ENCODE data around the gene TAF1L.
"Not testable (repeated sequence)": the region's sequence is repeated elsewhere in the genome, so short reads cannot be mapped to it uniquely, and the experiment has no call there.

The TAF1L gene

GRCh38 chr9:32627394-32627954 lies 8.0 kb downstream of the TAF1L start:
- H4K20me1 ChIP-seq = no peaks in the 10 kb centered on the region
- no peaks in the 10 kb centered on the region for H3K27me3 ChIP-seq
- no peak overlapping the region for H3K4me3 ChIP-seq
- H3K27ac ChIP-seq = no peak overlapping the region
- H3K4me2 ChIP-seq = no peak overlapping the region
- H3K36me3 ChIP-seq = no peaks in the 10 kb centered on the region
- no peaks in the 10 kb centered on the region for H3K4me1 ChIP-seq
- H3K9ac ChIP-seq = no peak overlapping the region
- no peak for TF ChIP-seq Cebpa-rat (IDR thresholded peaks at IDR 0.05)
- no peaks in the 10 kb centered on the region for H3K9me3 ChIP-seq

GRCh38 chr9:32625320-32625719 lies 10.1 kb downstream of the TAF1L start:
- Histone ChIP-seq H3K27ac (no peak overlapping the region), H3K36me3 (no peaks in the 10 kb centered on the region), H4K20me1 (no peaks in the 10 kb centered on the region), H3K4me3 (no peak overlapping the region), H3K27me3 (no peaks in the 10 kb centered on the region), H3K9ac (no peak overlapping the region), H3K4me1 (no peaks in the 10 kb centered on the region), H3K9me3 (no peaks in the 10 kb centered on the region), H3K4me2 (no peak overlapping the region)
- no peak for TF ChIP-seq Cebpa-rat (IDR thresholded peaks at IDR 0.05)

- no peak overlapping the region for H3K27ac ChIP-seq
- TF ChIP-seq Cebpa-rat (IDR thresholded peaks at IDR 0.05) = no peak
- no peak overlapping the region for H3K4me3 ChIP-seq
- H3K4me1 ChIP-seq = no peaks in the 10 kb centered on the region
- no peaks in the 10 kb centered on the region for H3K27me3 ChIP-seq
- H3K9ac ChIP-seq = no peak overlapping the region
- H3K4me2 ChIP-seq = no peak overlapping the region
- no peaks in the 10 kb centered on the region for H3K9me3 ChIP-seq
- H3K36me3 ChIP-seq = no peaks in the 10 kb centered on the region
- no peaks in the 10 kb centered on the region for H4K20me1 ChIP-seq
These were observed 12.5 kb downstream of the TAF1L start for GRCh38 chr9:32622948-32623347.

- Histone ChIP-seq H3K36me3 (no peaks in the 10 kb centered on the region), H3K27me3 (no peaks in the 10 kb centered on the region), H3K9me3 (no peaks in the 10 kb centered on the region), H4K20me1 (no peaks in the 10 kb centered on the region), H3K9ac (no peak overlapping the region), H3K27ac (no peak overlapping the region), H3K4me2 (no peak overlapping the region), H3K4me1 (no peaks in the 10 kb centered on the region), H3K4me3 (no peak overlapping the region)
- TF ChIP-seq Cebpa-rat (IDR thresholded peaks at IDR 0.05) = no peak
These were observed 17.2 kb downstream of the TAF1L start for GRCh38 chr9:32618261-32618660.

- Histone ChIP-seq H3K4me1 (no peaks in the 10 kb centered on the region), H3K4me2 (no peak overlapping the region), H3K27me3 (no peaks in the 10 kb centered on the region), H3K36me3 (no peaks in the 10 kb centered on the region), H3K4me3 (no peak overlapping the region), H3K9ac (no peak overlapping the region), H3K9me3 (peaks cover 14% of the 10 kb centered on the region), H3K27ac (no peak overlapping the region), H4K20me1 (no peaks in the 10 kb centered on the region)
- no peak for TF ChIP-seq Cebpa-rat (IDR thresholded peaks at IDR 0.05)
These were observed 28.7 kb downstream of the TAF1L start for GRCh38 chr9:32606811-32607210.

- Histone ChIP-seq H3K27ac (no peak overlapping the region), H3K36me3 (no peaks in the 10 kb centered on the region), H3K27me3 (no peaks in the 10 kb centered on the region), H4K20me1 (no peaks in the 10 kb centered on the region), H3K4me2 (no peak overlapping the region), H3K9me3 (peaks cover 14% of the 10 kb centered on the region), H3K9ac (no peak overlapping the region), H3K4me3 (no peak overlapping the region), H3K4me1 (peaks cover 10% of the 10 kb centered on the region)
- TF ChIP-seq Cebpa-rat (IDR thresholded peaks at IDR 0.05) = no peak
These were observed 31.3 kb downstream of the TAF1L start for GRCh38 chr9:32603914-32604852.

GRCh38 chr9:32599021-32599420 lies 36.4 kb downstream of the TAF1L start:
- Histone ChIP-seq H3K4me1 (peaks cover 15% of the 10 kb centered on the region), H3K4me2 (peak overlapping the region; percentile 4; the same call in 1 of the 2 replicates)
- not testable (repeated sequence) for H3K9me3 ChIP-seq, H3K4me3 ChIP-seq, H3K27ac ChIP-seq, H4K20me1 ChIP-seq, H3K27me3 ChIP-seq, H3K36me3 ChIP-seq, H3K9ac ChIP-seq

- TF ChIP-seq Cebpa-rat (IDR thresholded peaks at IDR 0.05) = no peak
- no peaks in the 10 kb centered on the region for H3K36me3 ChIP-seq
- H3K27me3 ChIP-seq = no peaks in the 10 kb centered on the region
- H3K27ac ChIP-seq = no peak overlapping the region
- H3K9me3 ChIP-seq = 0 out of 2 replicates have a peak, but pooled peaks cover 3% of the 10 kb centered on the region
- no peak overlapping the region for H3K4me2 ChIP-seq
- no peaks in the 10 kb centered on the region for H4K20me1 ChIP-seq
- peaks cover 15% of the 10 kb centered on the region for H3K4me1 ChIP-seq
- H3K9ac ChIP-seq = no peak overlapping the region
- no peak overlapping the region for H3K4me3 ChIP-seq
These were observed 38.5 kb downstream of the TAF1L start for GRCh38 chr9:32596936-32597335.

GRCh38 chr9:32596096-32596865 lies 39.2 kb downstream of the TAF1L start:
- Histone ChIP-seq H3K9ac (no peak overlapping the region), H3K4me2 (no peak overlapping the region), H3K4me1 (peaks cover 15% of the 10 kb centered on the region), H3K4me3 (no peak overlapping the region), H3K36me3 (no peaks in the 10 kb centered on the region), H3K27me3 (no peaks in the 10 kb centered on the region), H3K27ac (no peak overlapping the region), H4K20me1 (no peaks in the 10 kb centered on the region), H3K9me3 (0 out of 2 replicates have a peak, but pooled peaks cover 3% of the 10 kb centered on the region)
- no peak for TF ChIP-seq Cebpa-rat (IDR thresholded peaks at IDR 0.05)

- H4K20me1 ChIP-seq = no peaks in the 10 kb centered on the region
- no peaks in the 10 kb centered on the region for H3K9me3 ChIP-seq
- H3K9ac ChIP-seq = no peak overlapping the region
- no peak overlapping the region for H3K4me2 ChIP-seq
- no peaks in the 10 kb centered on the region for H3K4me1 ChIP-seq
- H3K4me3 ChIP-seq = no peak overlapping the region
- H3K27me3 ChIP-seq = no peaks in the 10 kb centered on the region
- no peak for TF ChIP-seq Cebpa-rat (IDR thresholded peaks at IDR 0.05)
- H3K36me3 ChIP-seq = no peaks in the 10 kb centered on the region
- H3K27ac ChIP-seq = no peak overlapping the region
These were observed 44.6 kb downstream of the TAF1L start for GRCh38 chr9:32590898-32591297.
